Esophagus (tissue), 2 donors: ENCODE results near the gene RBMS3. TPM values are rescaled to one million over a fixed set of nuclear protein-coding genes. Genes with fewer than 3 reads are reported as not detected.

ENCODE experiments used
- H3K27ac ChIP-seq, 2 donors: one replicate each; pipeline ENCODE4 v1.5.1; 2013; ENCODE audit warnings: low read depth in 2 of 2, mild to moderate bottlenecking in 2 of 2, inconsistent platforms in 1 of 2, low read length in 1 of 2, moderate library complexity in 1 of 2
- H3K27me3 ChIP-seq, 2 donors: one replicate each; pipeline ENCODE4 v1.6.1; 2013; ENCODE audit warnings: low read length in 2 of 2, control low read depth in 1 of 2, mild to moderate bottlenecking in 1 of 2; ENCODE audit not compliant: insufficient read depth in 2 of 2, control insufficient read depth in 1 of 2
- H3K36me3 ChIP-seq, 2 donors: one replicate each; pipeline ENCODE4 v1.6.1; 2013; ENCODE audit warnings: low read length in 1 of 2; ENCODE audit not compliant: control insufficient read depth in 2 of 2, insufficient read depth in 2 of 2
- H3K4me1 ChIP-seq, 2 donors: one replicate each; pipeline ENCODE4 v1.6.1; 2013; ENCODE audit warnings: low read length in 1 of 2; ENCODE audit not compliant: control insufficient read depth in 2 of 2, insufficient read depth in 2 of 2
- H3K4me3 ChIP-seq, 2 donors: one replicate each; pipeline ENCODE4 v1.5.1; 2013; ENCODE audit warnings: low read length in 2 of 2, mild to moderate bottlenecking in 2 of 2, low read depth in 1 of 2, moderate library complexity in 1 of 2
- H3K9me3 ChIP-seq, 2 donors: one replicate each; pipeline ENCODE4 v1.6.1; 2013; ENCODE audit warnings: mild to moderate bottlenecking in 2 of 2, low read depth in 1 of 2, low read length in 1 of 2, moderate library complexity in 1 of 2; ENCODE audit not compliant: control insufficient read depth in 2 of 2, insufficient read depth in 1 of 2
- WGBS, 2 donors: extraction: QIAGEN DNeasy Blood & Tissue Kit; methylation state at CpG; one replicate each; pipeline ENCODE4 v1.1.7; 2013; 5-methylcytosine and 5-hydroxymethylcytosine counted together
- polyA plus RNA-seq, 2 donors: library from polyadenylated mRNA; stranded (reverse); fragments of 200-250 nt; gene quantifications; one replicate each; pipeline ENCODE4 v1.2.3, GENCODE V29; 2013
- donor health status: healthy with polysubstance abuse.
- donor health status: Bipolar disorder and iron deficiency.

RBMS3 gene
- polyA plus RNA-seq, 2 donors = 1.1 to 1.7 TPM

GRCh38 chr3:30003741-30004140 lies 722.9 kb downstream of the RBMS3 start:
- no peak overlapping the region for H3K27ac ChIP-seq
- H3K4me1 ChIP-seq = no peaks in the 10 kb centered on the region
- H3K4me3 ChIP-seq = no peak overlapping the region
- H3K9me3 ChIP-seq = no peaks in the 10 kb centered on the region
- H3K36me3 ChIP-seq = no peaks in the 10 kb centered on the region
- H3K27me3 ChIP-seq = no peaks in the 10 kb centered on the region
- 43 to 57% methylated on average over 1 of the region's 1 CpG for WGBS, 2 donors

- Histone ChIP-seq H3K27ac (no peak overlapping the region), H3K36me3 (no peaks in the 10 kb centered on the region), H3K27me3 (no peaks in the 10 kb centered on the region), H3K9me3 (no peaks in the 10 kb centered on the region), H3K4me1 (no peaks in the 10 kb centered on the region), H3K4me3 (no peak overlapping the region)
- WGBS, 2 donors = 84 to 85% methylated on average over 3 of the region's 3 CpGs
These were observed 723.6 kb downstream of the RBMS3 start for GRCh38 chr3:30004481-30004880.

GRCh38 chr3:30006111-30006510 lies 725.2 kb downstream of the RBMS3 start:
- H3K4me1 ChIP-seq = no peaks in the 10 kb centered on the region
- no peak overlapping the region for H3K27ac ChIP-seq
- no peaks in the 10 kb centered on the region for H3K27me3 ChIP-seq
- no peaks in the 10 kb centered on the region for H3K36me3 ChIP-seq
- H3K4me3 ChIP-seq = no peak overlapping the region
- 96 to 100% methylated on average over 1 of the region's 1 CpG for WGBS, 2 donors
- H3K9me3 ChIP-seq = no peaks in the 10 kb centered on the region

- 56 to 76% methylated on average over 1 of the region's 1 CpG for WGBS, 2 donors
- H3K4me3 ChIP-seq = no peak overlapping the region
- no peaks in the 10 kb centered on the region for H3K27me3 ChIP-seq
- no peaks in the 10 kb centered on the region for H3K36me3 ChIP-seq
- H3K9me3 ChIP-seq = no peaks in the 10 kb centered on the region
- H3K27ac ChIP-seq = no peak overlapping the region
- no peaks in the 10 kb centered on the region for H3K4me1 ChIP-seq
These were observed 726.8 kb downstream of the RBMS3 start for GRCh38 chr3:30007668-30008067.

- 83 to 90% methylated on average over 4 of the region's 4 CpGs for WGBS, 2 donors
- Histone ChIP-seq H3K9me3 (no peaks in the 10 kb centered on the region), H3K27ac (no peak overlapping the region), H3K36me3 (no peaks in the 10 kb centered on the region), H3K27me3 (no peaks in the 10 kb centered on the region), H3K4me3 (no peak overlapping the region), H3K4me1 (no peaks in the 10 kb centered on the region)
These were observed 730.4 kb downstream of the RBMS3 start for GRCh38 chr3:30011237-30011803.

GRCh38 chr3:30012941-30013543 lies 732.2 kb downstream of the RBMS3 start:
- Histone ChIP-seq H3K27me3 (no peaks in the 10 kb centered on the region), H3K4me3 (no peak overlapping the region), H3K9me3 (no peaks in the 10 kb centered on the region), H3K36me3 (no peaks in the 10 kb centered on the region), H3K4me1 (no peaks in the 10 kb centered on the region), H3K27ac (no peak overlapping the region)
- 1 to 3% methylated on average over 2 of the region's 2 CpGs for WGBS, 2 donors

- H3K27ac ChIP-seq = no peak overlapping the region
- H3K9me3 ChIP-seq = no peaks in the 10 kb centered on the region
- no peaks in the 10 kb centered on the region for H3K4me1 ChIP-seq
- WGBS, 2 donors = 46 to 57% methylated on average over 2 of the region's 2 CpGs
- no peak overlapping the region for H3K4me3 ChIP-seq
- H3K27me3 ChIP-seq = no peaks in the 10 kb centered on the region
- H3K36me3 ChIP-seq = no peaks in the 10 kb centered on the region
These were observed 737.0 kb downstream of the RBMS3 start for GRCh38 chr3:30017901-30018300.

- H3K4me3 ChIP-seq = no peak overlapping the region
- no peaks in the 10 kb centered on the region for H3K36me3 ChIP-seq
- H3K9me3 ChIP-seq = no peaks in the 10 kb centered on the region
- H3K27me3 ChIP-seq = no peaks in the 10 kb centered on the region
- H3K4me1 ChIP-seq = no peaks in the 10 kb centered on the region
- H3K27ac ChIP-seq = no peak overlapping the region
- WGBS, 2 donors = 56 to 57% methylated on average over 1 of the region's 1 CpG
These were observed 739.5 kb downstream of the RBMS3 start for GRCh38 chr3:30020380-30020779.

GRCh38 chr3:30024466-30024865 lies 743.6 kb downstream of the RBMS3 start:
- Histone ChIP-seq H3K9me3 (no peaks in the 10 kb centered on the region), H3K27me3 (no peaks in the 10 kb centered on the region), H3K36me3 (no peaks in the 10 kb centered on the region), H3K4me3 (no peak overlapping the region), H3K27ac (no peak overlapping the region), H3K4me1 (no peaks in the 10 kb centered on the region)
- WGBS, 2 donors = 58 to 63% methylated on average over 4 of the region's 4 CpGs

GRCh38 chr3:30026851-30027250 lies 746.0 kb downstream of the RBMS3 start:
- 57 to 77% methylated on average over 1 of the region's 1 CpG for WGBS, 2 donors

More at GRCh38 chr3:30026851-30027250, 746.0 kb downstream of the RBMS3 start:
- H3K36me3 ChIP-seq = no peaks in the 10 kb centered on the region
- no peaks in the 10 kb centered on the region for H3K4me1 ChIP-seq
- H3K4me3 ChIP-seq = no peak overlapping the region
- H3K9me3 ChIP-seq = no peaks in the 10 kb centered on the region
- H3K27ac ChIP-seq = no peak overlapping the region
- no peaks in the 10 kb centered on the region for H3K27me3 ChIP-seq
